Measurements from ENCODE around the gene PMIS2.

Gene PMIS2

GRCh38 chr19:35556846-35557538, 29.0 kb upstream of the PMIS2 start:
- no peak for DNase-seq

GRCh38 chr19:35557539-35558399, 28.2 kb upstream of the PMIS2 start:
- DNase-seq = peak in 1 of 2 donors; percentile 19

- no peak for DNase-seq
Observed at GRCh38 chr19:35558400-35559280, 27.3 kb upstream of the PMIS2 start.

GRCh38 chr19:35559281-35559659, 26.7 kb upstream of the PMIS2 start:
- DNase-seq = no peak

- DNase-seq = no peak
Observed at GRCh38 chr19:35559781-35560180, 26.2 kb upstream of the PMIS2 start.

GRCh38 chr19:35560271-35560670, 25.7 kb upstream of the PMIS2 start:
- no peak for DNase-seq

- no peak for DNase-seq
Observed at GRCh38 chr19:35560677-35561076, 25.3 kb upstream of the PMIS2 start.

- no peak for DNase-seq
Observed at GRCh38 chr19:35561436-35561835, 24.5 kb upstream of the PMIS2 start.

GRCh38 chr19:35562336-35562735, 23.6 kb upstream of the PMIS2 start:
- DNase-seq = no peak

- no peak for DNase-seq
Observed at GRCh38 chr19:35562776-35563175, 23.2 kb upstream of the PMIS2 start.

- no peak for DNase-seq
Observed at GRCh38 chr19:35563207-35563829, 22.7 kb upstream of the PMIS2 start, which contains the start of gene ATP4A. TSS of gene ATP4A (minus strand) at chr19:35563658. CDS start at chr19:35563629, 29 bp downstream.

GRCh38 chr19:35565016-35565856, 20.7 kb upstream of the PMIS2 start:
- no peak for DNase-seq

- DNase-seq = no peak
Observed at GRCh38 chr19:35566738-35567137, 19.2 kb upstream of the PMIS2 start.

- DNase-seq = no peak
Observed at GRCh38 chr19:35569281-35569781, 16.6 kb upstream of the PMIS2 start.

GRCh38 chr19:35571406-35571965, 14.5 kb upstream of the PMIS2 start:
- no peak for DNase-seq

GRCh38 chr19:35577918-35578317, 8.1 kb upstream of the PMIS2 start:
- no peak for DNase-seq

GRCh38 chr19:35578707-35579106, 7.3 kb upstream of the PMIS2 start:
- DNase-seq = no peak

GRCh38 chr19:35582760-35583159, 3.2 kb upstream of the PMIS2 start:
- no peak for DNase-seq

- no peak for DNase-seq
Observed at GRCh38 chr19:35587321-35587720, 1.3 kb downstream of the PMIS2 start.

GRCh38 chr19:35590875-35591274, 4.9 kb downstream of the PMIS2 start:
- no peak for DNase-seq

GRCh38 chr19:35592226-35592625, 6.3 kb downstream of the PMIS2 start:
- peak in 1 of 2 donors; percentile 44 for DNase-seq

All from bone marrow (tissue), 2 donors.